GM12878 (cell line): ENCODE measurements around the gene SMTNL2.

Experiments
- CBFB ChIP-seq: IDR thresholded peaks from 2 replicates; pipeline ENCODE4 v1.6.1; 2016; ENCODE audit warnings: antibody characterized with exemption, low read depth
- CEBPB ChIP-seq, 2 experiments: fragments of 150-350 bp in 1 of 2; IDR thresholded peaks; 2 replicates each; pipeline ENCODE4 v1.6.1; 2012 to 2014; ENCODE audit warnings: low read depth in 2 of 2, low read length in 2 of 2, borderline replicate concordance in 1 of 2, inconsistent platforms in 1 of 2
- EZH2 ChIP-seq: IDR thresholded peaks from 2 replicates; pipeline ENCODE4 v1.6.1; 2012; ENCODE audit warnings: low read depth, mild to moderate bottlenecking, control low read depth, inconsistent platforms, low read length, borderline replicate concordance; ENCODE audit not compliant: control insufficient read depth
- JUND ChIP-seq: IDR thresholded peaks from 2 replicates; pipeline ENCODE4 v1.6.1; 2012; ENCODE audit warnings: low read depth, mild to moderate bottlenecking, low read length, improper control_type of control experiment, moderate library complexity
- MTA3 ChIP-seq: IDR thresholded peaks from 2 replicates; pipeline ENCODE4 v1.6.1; 2012; ENCODE audit warnings: low read length, inconsistent platforms, borderline replicate concordance
- RAD21 ChIP-seq: IDR thresholded peaks from 2 replicates; pipeline ENCODE4 v1.6.1; 2011; ENCODE audit warnings: mild to moderate bottlenecking, low read depth, low read length, moderate library complexity; ENCODE audit not compliant: insufficient read depth
- SPI1 ChIP-seq: IDR thresholded peaks from 2 replicates; pipeline ENCODE4 v1.6.1; 2011; ENCODE audit warnings: low read depth, mild to moderate bottlenecking, low read length, moderate library complexity, borderline replicate concordance; ENCODE audit not compliant: insufficient read depth
- ZNF207 ChIP-seq: fragments of 450-650 bp; IDR thresholded peaks from 2 replicates; pipeline ENCODE4 v1.6.1; 2014; ENCODE audit warnings: antibody characterized with exemption, mild to moderate bottlenecking, borderline replicate concordance
- ZNF217 ChIP-seq: fragments of 450-650 bp; IDR thresholded peaks from 2 replicates; pipeline ENCODE4 v1.6.1; 2017; ENCODE audit warnings: antibody characterized with exemption, mild to moderate bottlenecking
- ZNF274 ChIP-seq: IDR thresholded peaks from one replicate; pipeline ENCODE4 v1.8.0; 2011; ENCODE audit not compliant: insufficient read length, insufficient read depth
- TF ChIP-seq, protein P1 (sequence below), 3 experiments: IDR thresholded peaks in 2 of 3; conservative IDR thresholded peaks in 1 of 3; 2 replicates each; pipeline ENCODE4 v1.5.1; 2011; ENCODE audit warnings: low read depth in 3 of 3, low read length in 3 of 3, mild to moderate bottlenecking in 3 of 3, control low read depth in 2 of 3, moderate library complexity in 2 of 3, inconsistent platforms in 1 of 3, mixed read lengths in 1 of 3; ENCODE audit not compliant: control insufficient read depth in 2 of 3, insufficient read depth in 1 of 3; ENCODE audit errors: extremely low read depth in 1 of 3
- TF ChIP-seq, protein P2 (sequence below): fragments of 450-650 bp; IDR thresholded peaks from 2 replicates; pipeline ENCODE4 v1.6.1; 2016; ENCODE audit warnings: mild to moderate bottlenecking
- TF ChIP-seq, protein P3 (sequence below): IDR thresholded peaks from 2 replicates; pipeline ENCODE4 v1.6.1; 2011; ENCODE audit warnings: borderline replicate concordance, low read depth, mild to moderate bottlenecking, moderate library complexity, mixed read lengths, low read length; ENCODE audit not compliant: insufficient read depth; ENCODE audit errors: extremely low read length

DNA sequence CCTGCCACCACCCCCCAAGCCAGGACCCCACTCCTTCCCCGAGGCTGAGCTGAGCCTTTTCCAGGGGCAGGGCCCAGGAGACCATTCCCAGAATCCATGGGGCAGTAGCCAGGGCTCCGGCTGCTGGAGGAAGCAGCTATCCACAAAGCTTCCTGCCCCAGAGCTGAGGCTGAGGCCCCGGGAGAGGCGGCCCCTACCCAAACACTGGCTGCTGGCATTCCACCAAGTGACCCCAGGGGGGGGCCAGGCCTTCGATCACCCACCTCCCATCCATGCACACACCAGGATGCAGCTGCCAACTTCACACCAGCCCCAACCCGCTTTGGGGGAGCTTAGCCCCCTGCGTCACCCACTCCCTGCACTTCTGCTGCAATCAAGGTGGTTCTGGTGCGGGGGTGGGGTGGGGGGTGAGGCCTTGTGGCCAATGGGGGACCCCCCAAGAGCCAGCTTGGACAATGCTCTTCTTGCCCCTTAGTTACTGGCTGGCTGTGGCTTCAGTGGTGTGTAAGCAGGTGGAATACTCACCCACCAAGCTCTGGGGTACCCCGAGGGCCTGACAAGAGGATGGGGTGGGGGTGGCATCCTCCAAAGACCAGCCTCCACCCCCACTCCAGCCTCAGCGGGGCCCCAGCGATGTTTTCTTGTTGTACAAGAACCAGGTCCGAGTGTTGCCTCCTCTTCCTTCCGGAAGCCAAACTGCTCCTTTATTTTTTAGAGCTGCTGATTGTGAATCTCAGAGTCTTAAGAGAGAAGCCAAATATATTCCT is 45.9 kb upstream of the SMTNL2 start:
- TF ChIP-seq ZNF217: no peak
- TF ChIP-seq MTA3: no peak
- no peak for TF ChIP-seq CEBPB (IDR thresholded peaks at IDR 0.05; ENCODE audit: borderline replicate concordance in 1 of 2, low read depth in 2 of 2, low read length in 2 of 2)
- TF ChIP-seq ZNF207: no peak
- TF ChIP-seq CBFB: no peak
- no peak for TF ChIP-seq SPI1
- no peak for TF ChIP-seq ZNF274
- no peak for TF ChIP-seq JUND
- TF ChIP-seq, protein P1, sequence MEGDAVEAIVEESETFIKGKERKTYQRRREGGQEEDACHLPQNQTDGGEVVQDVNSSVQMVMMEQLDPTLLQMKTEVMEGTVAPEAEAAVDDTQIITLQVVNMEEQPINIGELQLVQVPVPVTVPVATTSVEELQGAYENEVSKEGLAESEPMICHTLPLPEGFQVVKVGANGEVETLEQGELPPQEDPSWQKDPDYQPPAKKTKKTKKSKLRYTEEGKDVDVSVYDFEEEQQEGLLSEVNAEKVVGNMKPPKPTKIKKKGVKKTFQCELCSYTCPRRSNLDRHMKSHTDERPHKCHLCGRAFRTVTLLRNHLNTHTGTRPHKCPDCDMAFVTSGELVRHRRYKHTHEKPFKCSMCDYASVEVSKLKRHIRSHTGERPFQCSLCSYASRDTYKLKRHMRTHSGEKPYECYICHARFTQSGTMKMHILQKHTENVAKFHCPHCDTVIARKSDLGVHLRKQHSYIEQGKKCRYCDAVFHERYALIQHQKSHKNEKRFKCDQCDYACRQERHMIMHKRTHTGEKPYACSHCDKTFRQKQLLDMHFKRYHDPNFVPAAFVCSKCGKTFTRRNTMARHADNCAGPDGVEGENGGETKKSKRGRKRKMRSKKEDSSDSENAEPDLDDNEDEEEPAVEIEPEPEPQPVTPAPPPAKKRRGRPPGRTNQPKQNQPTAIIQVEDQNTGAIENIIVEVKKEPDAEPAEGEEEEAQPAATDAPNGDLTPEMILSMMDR (IDR thresholded peaks at IDR 0.05 in 2 of 3, conservative IDR thresholded peaks at IDR 0.05 in 1 of 3; ENCODE audit: control insufficient read depth in 2 of 3, extremely low read depth in 1 of 3, insufficient read depth in 1 of 3, low read depth in 3 of 3, low read length in 3 of 3): no peak
- TF ChIP-seq, protein P2, sequence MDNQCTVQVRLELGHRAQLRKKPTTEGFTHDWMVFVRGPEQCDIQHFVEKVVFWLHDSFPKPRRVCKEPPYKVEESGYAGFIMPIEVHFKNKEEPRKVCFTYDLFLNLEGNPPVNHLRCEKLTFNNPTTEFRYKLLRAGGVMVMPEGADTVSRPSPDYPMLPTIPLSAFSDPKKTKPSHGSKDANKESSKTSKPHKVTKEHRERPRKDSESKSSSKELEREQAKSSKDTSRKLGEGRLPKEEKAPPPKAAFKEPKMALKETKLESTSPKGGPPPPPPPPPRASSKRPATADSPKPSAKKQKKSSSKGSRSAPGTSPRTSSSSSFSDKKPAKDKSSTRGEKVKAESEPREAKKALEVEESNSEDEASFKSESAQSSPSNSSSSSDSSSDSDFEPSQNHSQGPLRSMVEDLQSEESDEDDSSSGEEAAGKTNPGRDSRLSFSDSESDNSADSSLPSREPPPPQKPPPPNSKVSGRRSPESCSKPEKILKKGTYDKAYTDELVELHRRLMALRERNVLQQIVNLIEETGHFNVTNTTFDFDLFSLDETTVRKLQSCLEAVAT: no peak
- TF ChIP-seq EZH2: no peak
- TF ChIP-seq, protein P3, sequence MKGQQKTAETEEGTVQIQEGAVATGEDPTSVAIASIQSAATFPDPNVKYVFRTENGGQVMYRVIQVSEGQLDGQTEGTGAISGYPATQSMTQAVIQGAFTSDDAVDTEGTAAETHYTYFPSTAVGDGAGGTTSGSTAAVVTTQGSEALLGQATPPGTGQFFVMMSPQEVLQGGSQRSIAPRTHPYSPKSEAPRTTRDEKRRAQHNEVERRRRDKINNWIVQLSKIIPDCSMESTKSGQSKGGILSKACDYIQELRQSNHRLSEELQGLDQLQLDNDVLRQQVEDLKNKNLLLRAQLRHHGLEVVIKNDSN: no peak
- no peak for TF ChIP-seq RAD21
